GM12875 (cell line): ENCODE results near the gene FNDC11.

ENCODE experiments used
- H3K4me3 ChIP-seq: one replicate; pipeline ENCODE4 v1.5.1; 2011; ENCODE audit warnings: low read depth, low read length, control low read depth
- CTCF ChIP-seq: IDR thresholded peaks from 2 replicates; pipeline ENCODE4 v1.5.1; 2011; ENCODE audit warnings: low read depth, mild to moderate bottlenecking, control low read depth, inconsistent platforms, low read length, moderate library complexity, borderline replicate concordance; ENCODE audit not compliant: insufficient read depth

The FNDC11 gene

DNA sequence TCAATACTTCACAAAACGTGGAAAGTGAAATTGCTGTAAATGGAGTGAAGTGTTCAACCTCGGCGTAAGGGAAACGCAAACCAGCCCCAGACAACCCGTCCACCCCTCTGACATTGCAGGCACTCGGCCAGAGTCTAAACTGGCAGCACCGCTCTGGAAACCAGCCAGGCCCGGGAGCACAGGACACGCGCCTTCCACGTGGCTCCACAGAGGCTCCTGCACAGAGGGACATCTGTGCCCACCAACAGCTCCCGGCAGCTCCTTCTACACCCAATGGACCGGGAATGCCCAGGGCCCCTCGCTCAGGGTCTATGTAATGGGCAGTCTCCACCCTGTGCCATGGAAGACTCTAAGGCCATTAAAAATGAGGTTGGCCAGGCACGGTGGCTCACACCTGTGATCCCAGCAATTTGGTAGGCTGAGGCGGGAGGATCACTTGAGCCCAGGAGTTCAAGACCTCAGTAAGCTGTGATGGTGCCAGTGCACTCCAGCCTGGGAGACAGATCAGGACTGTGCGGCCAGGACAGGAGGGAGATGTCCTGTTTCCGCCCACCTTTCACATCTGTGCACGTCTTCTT lies 23.4 kb downstream of the FNDC11 start:
- no peak overlapping the region for H3K4me3 ChIP-seq
- no peak for TF ChIP-seq CTCF

DNA sequence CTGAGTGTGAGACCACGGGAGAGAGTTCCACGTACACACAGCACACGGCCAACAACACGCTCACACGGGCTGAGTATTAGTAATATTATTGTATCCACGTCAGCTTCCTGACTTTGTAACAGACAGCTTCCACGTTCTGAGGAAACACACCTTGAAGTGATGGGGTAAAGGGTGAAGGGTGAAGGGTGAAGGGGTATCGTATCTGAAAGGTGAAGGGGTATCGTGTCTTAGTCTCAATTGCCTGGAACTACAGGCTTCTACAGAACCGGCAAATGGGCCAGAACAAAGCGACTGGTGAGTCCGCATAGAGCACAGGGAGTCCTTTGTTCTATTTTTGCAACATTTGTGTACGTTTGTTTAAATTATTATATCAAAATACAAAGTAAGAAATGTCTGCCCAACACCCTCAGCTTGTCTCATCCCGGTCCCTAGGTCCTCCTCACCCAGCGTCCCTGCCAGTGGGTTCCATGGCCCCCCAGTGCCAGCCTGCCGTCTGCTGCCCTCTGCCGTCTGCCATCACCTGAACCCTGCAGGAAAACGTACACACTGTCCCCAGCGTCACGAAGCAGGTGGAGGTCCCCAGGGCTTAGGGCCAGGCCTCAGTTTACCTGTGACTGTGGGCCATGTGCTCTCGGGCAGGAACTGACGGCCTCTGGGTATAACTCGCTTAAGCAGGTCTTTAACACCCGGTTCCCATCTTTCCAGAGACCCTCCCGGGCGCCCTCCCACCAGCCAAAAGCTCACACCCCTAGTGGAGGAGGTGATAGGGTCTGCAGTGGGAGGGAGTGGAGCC lies 24.5 kb downstream of the FNDC11 start:
- no peak; the same call in 1 of the 2 replicates for TF ChIP-seq CTCF

GRCh38 chr20:63579017-63579694 lies 25.2 kb downstream of the FNDC11 start:
- no peak overlapping the region for H3K4me3 ChIP-seq
- TF ChIP-seq CTCF, result no peak

More for the DNA sequence above, 24.5 kb downstream of the FNDC11 start:
- H3K4me3 ChIP-seq, result no peak overlapping the region

DNA sequence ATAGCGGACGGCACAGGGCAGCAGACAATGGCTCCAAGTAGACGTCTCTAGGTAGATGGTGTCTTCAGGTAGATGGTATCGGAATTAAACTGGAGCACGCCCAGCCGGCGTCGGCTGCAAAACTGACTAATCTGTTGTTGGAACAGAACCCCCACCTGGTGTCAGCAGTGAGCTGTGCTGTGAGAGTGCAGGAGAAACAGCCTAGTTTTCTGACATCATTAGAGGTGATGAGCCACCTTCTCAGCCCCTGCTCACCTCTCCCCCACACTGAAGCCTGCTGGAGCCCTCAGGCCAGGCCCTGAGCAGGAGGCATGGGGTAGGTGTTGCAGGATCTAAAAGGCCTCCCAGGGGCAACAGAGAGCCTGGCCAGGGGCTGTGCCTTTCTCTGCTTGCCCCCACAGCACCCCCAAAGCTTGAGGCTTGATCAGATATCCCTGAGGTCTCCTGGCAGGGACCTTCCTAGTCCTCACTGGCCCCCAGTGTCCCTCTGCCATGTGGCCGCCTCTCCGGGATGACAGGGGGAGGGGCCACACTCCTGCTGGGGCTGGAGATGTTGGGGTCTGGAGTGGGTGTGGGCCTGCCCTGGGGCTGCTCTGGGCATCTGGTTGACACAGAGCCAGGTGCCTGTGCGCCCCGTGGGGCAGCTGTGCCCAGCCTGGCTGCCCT lies 27.0 kb downstream of the FNDC11 start:
- H3K4me3 ChIP-seq, result no peak overlapping the region
- peak; percentile 67 for TF ChIP-seq CTCF

DNA sequence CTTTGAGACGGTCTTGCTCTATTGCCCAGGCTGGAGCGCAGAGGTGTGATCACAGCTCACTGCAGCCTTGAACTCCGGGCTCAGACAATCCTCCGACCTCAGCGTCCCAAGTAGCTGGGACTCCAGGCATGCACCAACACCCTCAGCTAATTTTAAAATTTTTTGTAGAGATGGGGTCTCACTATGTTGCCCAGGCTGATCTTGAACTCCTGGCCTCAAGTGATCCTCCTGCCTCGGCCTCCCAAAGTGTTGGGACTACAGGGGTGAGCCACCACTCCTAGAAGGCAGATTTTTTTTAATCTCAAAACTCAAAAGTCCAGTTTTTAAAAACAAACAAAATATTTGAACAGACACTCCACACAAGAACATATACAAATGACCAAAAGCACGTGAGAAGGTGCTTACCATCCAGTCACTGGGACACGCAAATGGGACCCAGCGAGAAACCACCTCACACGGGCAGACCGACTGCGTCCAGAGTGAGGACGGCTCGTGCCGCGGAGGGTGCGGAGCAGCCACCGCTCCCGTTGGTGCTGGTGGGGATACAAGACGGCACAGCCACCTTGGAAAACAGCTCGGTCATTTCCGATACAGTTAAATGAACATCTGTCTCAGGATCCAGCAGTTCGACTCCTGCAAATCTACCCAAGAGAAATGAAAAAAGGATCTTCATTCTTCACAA lies 28.6 kb downstream of the FNDC11 start:
- no peak for TF ChIP-seq CTCF
- H3K4me3 ChIP-seq, result no peak overlapping the region

GRCh38 chr20:63585616-63586565 lies 31.9 kb downstream of the FNDC11 start:
- H3K4me3 ChIP-seq, result no peak overlapping the region
- TF ChIP-seq CTCF, result no peak
